Fibroblast of lung (primary cell): ENCODE results near the gene PRSS1. TPM values are rescaled to one million over a fixed set of nuclear protein-coding genes. Genes with fewer than 3 reads are reported as not detected.

Experiments
- DNase-seq, 2 donors: peaks; one replicate each; pipeline versions ENCODE4 v3.0.0 to v3.0.0-alpha.2; 2010; ENCODE audit warnings: low read depth in 2 of 2
- H2AFZ ChIP-seq: 2 replicates; pipeline ENCODE4 v1.5.1; 2012; ENCODE audit warnings: low read length, control low read depth, inconsistent platforms
- H3K27ac ChIP-seq: 2 replicates; pipeline ENCODE4 v1.5.1; 2011; ENCODE audit warnings: low read length, control low read depth; ENCODE audit not compliant: insufficient read depth
- H3K27me3 ChIP-seq: 2 replicates; pipeline ENCODE4 v1.5.1; 2011; ENCODE audit warnings: mild to moderate bottlenecking, low read length; ENCODE audit not compliant: control insufficient read depth, insufficient read depth
- H3K36me3 ChIP-seq: 2 replicates; pipeline ENCODE4 v1.5.1; 2011; ENCODE audit warnings: low read length; ENCODE audit not compliant: control insufficient read depth, insufficient read depth
- H3K4me1 ChIP-seq: 2 replicates; pipeline ENCODE4 v1.5.1; 2011; ENCODE audit warnings: low read length; ENCODE audit not compliant: control insufficient read depth, insufficient read depth; ENCODE audit errors: extremely low read depth
- H3K4me2 ChIP-seq: 2 replicates; pipeline ENCODE4 v1.5.1; 2011; ENCODE audit warnings: low read length, control low read depth; ENCODE audit not compliant: insufficient read depth; ENCODE audit errors: extremely low read depth
- H3K4me3 ChIP-seq, 4 experiments: fragments of 200-600 bp in 1 of 4; sonication (generic) in 1 of 4; replicated peaks in 1 of 4; 2 replicates each; pipeline ENCODE4 v1.5.1; 2011 to 2016; ENCODE audit warnings: low read length in 4 of 4, low read depth in 3 of 4, mild to moderate bottlenecking in 3 of 4, control low read depth in 2 of 4, inconsistent platforms in 1 of 4, mixed read lengths in 1 of 4; ENCODE audit not compliant: insufficient read depth in 1 of 4; ENCODE audit errors: control extremely low read depth in 1 of 4
- H3K79me2 ChIP-seq: 2 replicates; pipeline ENCODE4 v1.5.1; 2012; ENCODE audit warnings: mild to moderate bottlenecking, low read length, inconsistent platforms; ENCODE audit not compliant: control insufficient read depth, insufficient read depth
- H3K9ac ChIP-seq: 2 replicates; pipeline ENCODE4 v1.5.1; 2011; ENCODE audit warnings: mild to moderate bottlenecking, low read length, control low read depth; ENCODE audit not compliant: insufficient read depth
- H3K9me3 ChIP-seq: 2 replicates; pipeline ENCODE4 v1.5.1; 2012; ENCODE audit warnings: low read depth, low read length; ENCODE audit not compliant: control insufficient read depth, insufficient read depth
- H4K20me1 ChIP-seq: 2 replicates; pipeline ENCODE4 v1.5.1; 2011; ENCODE audit warnings: low read length; ENCODE audit not compliant: control insufficient read depth, insufficient read depth; ENCODE audit errors: extremely low read depth
- CTCF ChIP-seq, 2 donors: IDR thresholded peaks in 1 of 2; conservative IDR thresholded peaks in 1 of 2; 1 replicate in 1 of 2; 2 replicates in 1 of 2; pipeline ENCODE4 v1.5.1; 2011 to 2012; ENCODE audit warnings: low read length in 2 of 2, control low read depth in 1 of 2, inconsistent platforms in 1 of 2, low read depth in 1 of 2, mild to moderate bottlenecking in 1 of 2
- EZH2 ChIP-seq: IDR thresholded peaks from 2 replicates; pipeline ENCODE4 v1.5.1; 2012; ENCODE audit warnings: low read length, control low read depth, mild to moderate bottlenecking; ENCODE audit errors: missing control alignments
- polyA plus RNA-seq, 2 donors: library from polyadenylated mRNA; depleted of rRNA in 1 of 2; stranded (reverse) in 1 of 2; unstranded in 1 of 2; fragments of >200 nt; gene quantifications; 2 replicates each; pipeline ENCODE4 v1.2.1, GENCODE V29; 2011 to 2012; ENCODE audit warnings: missing spikeins in 1 of 2
- total RNA-seq: library from RNA; depleted of rRNA; stranded (reverse); fragments of >200 nt; gene quantifications from 2 replicates; pipeline ENCODE4 v1.2.1, GENCODE V29; 2014

Gene PRSS1
- total and polyA plus RNA-seq, 2 donors (not counting 1 experiment from before 2014, with no cell fraction given), result not detected

DNA sequence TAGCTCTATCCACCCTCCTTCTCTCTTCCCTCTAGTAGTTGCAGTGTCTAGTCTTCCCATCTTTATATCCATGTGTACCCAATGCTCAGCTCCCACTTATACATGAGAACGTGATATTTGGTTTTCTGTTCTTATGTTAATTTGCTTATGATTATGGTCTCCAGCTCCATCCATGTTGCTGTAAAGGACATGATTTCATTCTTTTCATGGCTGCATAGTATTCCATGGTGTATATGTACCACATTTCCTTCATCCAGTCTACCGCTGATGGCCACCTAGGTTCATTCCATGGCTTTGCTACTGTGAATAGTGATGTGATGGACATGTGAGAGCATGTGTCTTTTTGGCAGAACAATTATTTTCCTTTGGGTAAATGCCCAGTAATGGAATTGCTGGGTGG is 28.0 kb downstream of the PRSS1 start:
- H2AFZ ChIP-seq, result no peak overlapping the region
- H3K79me2 ChIP-seq, result no peaks in the 10 kb centered on the region
- no peak for TF ChIP-seq CTCF (conservative IDR thresholded peaks at IDR 0.05 in 1 of 2, IDR thresholded peaks at IDR 0.05 in 1 of 2; ENCODE audit: low read depth in 1 of 2, low read length in 2 of 2)
- no peak for TF ChIP-seq EZH2
- no peak overlapping the region for H3K27ac ChIP-seq
- H3K4me1 ChIP-seq, result no peaks in the 10 kb centered on the region
- no peak for DNase-seq
- no peak overlapping the region for H3K9ac ChIP-seq
- H3K27me3 ChIP-seq, result no peaks in the 10 kb centered on the region
- H4K20me1 ChIP-seq, result no peaks in the 10 kb centered on the region
- no peaks in the 10 kb centered on the region for H3K36me3 ChIP-seq
- no peak overlapping the region for H3K4me3 ChIP-seq
- no peaks in the 10 kb centered on the region for H3K9me3 ChIP-seq
- H3K4me2 ChIP-seq, result no peak overlapping the region

DNA sequence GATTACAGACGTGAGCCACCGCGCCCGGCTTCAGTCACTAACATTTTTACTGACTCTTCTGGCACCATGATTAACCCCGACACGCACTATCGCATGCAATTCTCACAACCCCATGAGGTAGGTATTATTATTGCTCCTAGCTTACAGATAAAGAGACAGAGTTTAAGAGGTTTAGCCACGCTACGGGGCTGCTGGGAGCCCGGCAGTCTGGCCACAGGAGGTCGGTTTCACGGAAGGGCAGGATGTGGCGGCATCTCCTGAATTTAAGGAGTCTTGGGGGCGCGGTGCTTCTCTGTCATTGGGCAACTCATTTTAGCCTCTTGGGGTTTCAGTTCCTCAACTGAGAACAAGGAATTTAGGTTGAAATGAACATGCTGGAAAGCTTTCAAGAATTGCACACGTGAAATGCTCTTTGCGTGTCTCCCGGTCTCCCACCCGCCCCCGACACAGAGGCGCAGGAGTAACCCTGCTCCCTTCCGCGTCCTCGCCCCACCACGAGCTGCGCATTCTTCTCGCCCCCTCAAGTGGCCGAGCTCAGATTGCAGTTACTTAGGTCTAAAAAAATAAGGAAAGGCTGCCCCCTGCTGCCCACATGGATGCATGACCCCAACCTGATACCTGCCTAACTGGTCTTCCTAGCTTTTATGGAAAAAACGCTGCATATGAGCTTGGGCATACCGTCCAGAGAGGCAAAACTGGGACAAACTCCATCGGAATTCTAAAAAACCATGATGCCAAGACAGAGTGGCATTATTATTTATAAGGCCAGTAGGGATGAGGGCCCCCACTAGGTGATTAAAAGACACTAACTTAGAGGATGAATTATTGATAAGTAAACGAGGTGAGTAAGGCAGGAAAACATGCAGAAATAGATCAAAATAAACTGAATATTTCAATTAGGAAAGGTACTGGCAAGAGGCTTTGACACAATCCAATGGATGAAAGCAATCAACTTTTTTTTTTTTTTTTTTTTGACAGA is 33.9 kb downstream of the PRSS1 start:
- no peaks in the 10 kb centered on the region for H3K79me2 ChIP-seq
- DNase-seq, result peak; percentile 87 to 93
- no peaks in the 10 kb centered on the region for H3K4me1 ChIP-seq
- no peak overlapping the region for H3K9ac ChIP-seq
- H3K9me3 ChIP-seq, result no peaks in the 10 kb centered on the region
- H3K4me3 ChIP-seq, result peak overlapping the region; percentile 2 to 60 (median 34)
- peak overlapping the region; percentile 61 for H2AFZ ChIP-seq
- H3K27ac ChIP-seq, result no peak overlapping the region
- no peaks in the 10 kb centered on the region for H3K36me3 ChIP-seq
- H4K20me1 ChIP-seq, result no peaks in the 10 kb centered on the region
- no peak for TF ChIP-seq EZH2
- TF ChIP-seq CTCF (conservative IDR thresholded peaks at IDR 0.05 in 1 of 2, IDR thresholded peaks at IDR 0.05 in 1 of 2; ENCODE audit: low read depth in 1 of 2, low read length in 2 of 2), result peak; percentile 89 to 98
- peak overlapping the region; percentile 53 for H3K4me2 ChIP-seq
- H3K27me3 ChIP-seq, result peaks cover 3% of the 10 kb centered on the region

DNA sequence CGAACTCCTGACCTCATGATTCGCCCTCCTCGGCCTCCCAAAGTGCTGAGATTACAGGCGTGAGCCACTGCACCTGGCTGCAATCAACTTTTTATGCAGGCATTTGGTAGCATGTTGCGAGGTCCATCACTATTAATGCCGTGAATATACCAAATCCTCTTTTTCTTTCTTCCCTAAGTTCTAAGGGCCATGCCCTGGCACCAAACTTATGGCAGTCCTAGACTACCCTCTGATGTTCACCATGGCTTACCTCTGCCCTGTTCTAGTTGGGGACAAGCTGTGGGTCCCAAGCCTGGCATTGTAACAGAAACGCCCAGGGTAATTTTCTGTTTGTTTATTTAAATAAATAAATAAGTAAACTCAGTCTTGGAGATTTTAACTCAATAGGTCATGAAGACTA is 34.8 kb downstream of the PRSS1 start:
- no peak for DNase-seq
- Histone ChIP-seq H3K36me3 (no peaks in the 10 kb centered on the region), H4K20me1 (no peaks in the 10 kb centered on the region), H3K27me3 (peaks cover 8% of the 10 kb centered on the region), H3K4me1 (no peaks in the 10 kb centered on the region), H3K9ac (no peak overlapping the region), H3K9me3 (no peaks in the 10 kb centered on the region), H3K4me2 (no peak overlapping the region), H3K4me3 (no peak overlapping the region), H3K27ac (no peak overlapping the region), H2AFZ (no peak overlapping the region), H3K79me2 (no peaks in the 10 kb centered on the region)
- TF ChIP-seq EZH2 (no peak), CTCF (conservative IDR thresholded peaks at IDR 0.05 in 1 of 2, IDR thresholded peaks at IDR 0.05 in 1 of 2; ENCODE audit: low read depth in 1 of 2, low read length in 2 of 2) (peak in 1 of 2 donors; percentile 7)
